HG03135 (cell line): ENCODE measurements around the gene E2F7.
"Not testable (repeated sequence)": the region's sequence is repeated elsewhere in the genome, so short reads cannot be mapped to it uniquely, and the experiment has no call there.

Experiments used
- ATAC-seq: cut with Tn5 transposase; IDR thresholded peaks from one replicate; pipeline ENCODE4 v1.9.1; 2021; ENCODE audit warnings: mild to moderate bottlenecking, moderate library complexity; ENCODE audit not compliant: unreplicated experiment

Gene E2F7, protein sequence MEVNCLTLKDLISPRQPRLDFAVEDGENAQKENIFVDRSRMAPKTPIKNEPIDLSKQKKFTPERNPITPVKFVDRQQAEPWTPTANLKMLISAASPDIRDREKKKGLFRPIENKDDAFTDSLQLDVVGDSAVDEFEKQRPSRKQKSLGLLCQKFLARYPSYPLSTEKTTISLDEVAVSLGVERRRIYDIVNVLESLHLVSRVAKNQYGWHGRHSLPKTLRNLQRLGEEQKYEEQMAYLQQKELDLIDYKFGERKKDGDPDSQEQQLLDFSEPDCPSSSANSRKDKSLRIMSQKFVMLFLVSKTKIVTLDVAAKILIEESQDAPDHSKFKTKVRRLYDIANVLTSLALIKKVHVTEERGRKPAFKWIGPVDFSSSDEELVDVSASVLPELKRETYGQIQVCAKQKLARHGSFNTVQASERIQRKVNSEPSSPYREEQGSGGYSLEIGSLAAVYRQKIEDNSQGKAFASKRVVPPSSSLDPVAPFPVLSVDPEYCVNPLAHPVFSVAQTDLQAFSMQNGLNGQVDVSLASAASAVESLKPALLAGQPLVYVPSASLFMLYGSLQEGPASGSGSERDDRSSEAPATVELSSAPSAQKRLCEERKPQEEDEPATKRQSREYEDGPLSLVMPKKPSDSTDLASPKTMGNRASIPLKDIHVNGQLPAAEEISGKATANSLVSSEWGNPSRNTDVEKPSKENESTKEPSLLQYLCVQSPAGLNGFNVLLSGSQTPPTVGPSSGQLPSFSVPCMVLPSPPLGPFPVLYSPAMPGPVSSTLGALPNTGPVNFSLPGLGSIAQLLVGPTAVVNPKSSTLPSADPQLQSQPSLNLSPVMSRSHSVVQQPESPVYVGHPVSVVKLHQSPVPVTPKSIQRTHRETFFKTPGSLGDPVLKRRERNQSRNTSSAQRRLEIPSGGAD

GRCh38 chr12:77065361-77066204 lies at the start of gene E2F7:
Gene E2F7, minus strand, starts transcription at chr12:77065569. Its CDS starts 934 bp downstream, at chr12:77064635.
- ATAC-seq = peak; percentile 73

DNA sequence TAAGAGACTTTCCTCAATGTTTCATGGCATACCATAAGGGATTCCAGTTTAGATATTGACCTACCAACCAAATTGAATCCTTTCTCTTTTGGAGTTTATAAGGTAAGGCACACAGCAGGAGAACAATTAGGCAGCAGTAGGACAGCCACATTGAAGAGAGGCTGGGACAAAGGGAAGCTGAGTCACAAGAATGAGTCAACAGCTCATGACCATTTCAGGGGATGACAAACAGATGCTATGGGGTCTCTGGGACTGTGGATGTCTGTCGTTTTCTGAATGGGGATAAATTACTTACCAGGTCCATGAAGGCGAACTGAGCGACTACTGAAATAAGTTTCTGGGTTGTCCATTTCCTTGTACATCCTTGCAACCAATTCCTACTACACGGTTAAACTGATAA lies 48.6 kb upstream of the E2F7 start:
- no peak for ATAC-seq

- ATAC-seq = no peak
Measured at GRCh38 chr12:77108707-77109106, 43.3 kb upstream of the E2F7 start.

- ATAC-seq = no peak
Measured at GRCh38 chr12:77107121-77107520, 41.8 kb upstream of the E2F7 start.

DNA sequence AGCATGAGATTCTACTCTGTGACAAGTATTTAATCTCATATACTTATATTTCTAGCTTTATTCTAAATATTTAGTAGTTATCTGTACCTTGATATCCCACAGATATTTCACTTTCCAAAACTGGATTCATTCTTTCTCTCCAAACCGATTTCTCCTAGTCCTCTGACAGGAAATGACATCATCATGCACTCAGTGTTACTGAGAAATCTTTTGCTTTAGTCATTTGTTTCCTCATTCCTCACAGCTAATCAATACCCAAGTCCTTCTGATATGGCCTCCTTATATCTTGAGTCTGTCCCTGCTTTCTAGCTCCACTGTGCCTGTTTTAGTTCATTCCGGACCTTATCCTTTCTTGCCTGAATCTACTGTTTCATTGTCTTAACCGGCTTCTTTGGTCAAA lies 39.4 kb upstream of the E2F7 start:
- no peak for ATAC-seq

- ATAC-seq = no peak
Measured at GRCh38 chr12:77104286-77104685, 38.9 kb upstream of the E2F7 start.

DNA sequence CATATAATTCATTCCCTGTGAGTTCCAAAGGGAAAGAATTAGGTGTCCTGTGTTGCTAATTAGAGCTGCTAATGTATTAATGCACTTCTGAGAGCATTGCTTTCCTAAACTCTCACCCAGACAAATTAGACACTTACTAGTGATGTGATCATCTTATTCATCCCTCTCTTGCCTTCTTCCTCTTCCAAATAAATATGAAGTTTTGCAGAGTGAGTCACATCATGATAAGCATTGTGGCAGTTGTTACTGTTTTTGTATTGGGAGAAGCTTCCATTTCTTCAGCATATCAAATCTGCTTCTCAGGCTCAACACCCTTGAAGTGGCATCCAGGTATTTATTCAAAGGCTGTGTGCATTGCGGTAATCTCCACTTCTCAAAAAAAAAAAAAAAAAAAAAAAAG lies 37.3 kb upstream of the E2F7 start:
- no peak for ATAC-seq

- no peak for ATAC-seq
Measured at GRCh38 chr12:77102123-77102522, 36.8 kb upstream of the E2F7 start.

DNA sequence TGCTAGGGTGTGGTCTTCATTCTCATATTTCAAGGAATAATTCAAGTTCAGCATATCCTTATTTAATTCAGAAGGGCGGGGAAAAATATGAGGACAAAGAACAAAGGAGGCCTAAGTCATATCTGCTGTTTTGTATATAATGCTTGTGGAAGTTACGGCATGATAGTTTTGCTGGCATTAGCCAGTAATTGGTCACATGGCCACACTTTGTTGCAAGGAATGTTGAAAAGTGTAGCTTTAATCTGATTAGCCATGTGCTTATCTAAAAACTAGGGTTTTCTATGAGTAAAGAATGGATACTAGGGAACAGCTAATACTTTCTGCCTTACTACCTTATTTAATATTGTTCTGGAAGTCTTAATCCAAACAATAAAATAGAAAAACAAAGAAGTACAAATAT lies 34.4 kb upstream of the E2F7 start:
- no peak for ATAC-seq

- ATAC-seq = no peak
Measured at GRCh38 chr12:77097846-77098245, 32.5 kb upstream of the E2F7 start.

- not testable (repeated sequence) for ATAC-seq
Measured at GRCh38 chr12:77092227-77092626, 26.9 kb upstream of the E2F7 start.

GRCh38 chr12:77089686-77090220 lies 24.4 kb upstream of the E2F7 start:
- no peak for ATAC-seq

- no peak for ATAC-seq
Measured at GRCh38 chr12:77087427-77087826, 22.1 kb upstream of the E2F7 start.

DNA sequence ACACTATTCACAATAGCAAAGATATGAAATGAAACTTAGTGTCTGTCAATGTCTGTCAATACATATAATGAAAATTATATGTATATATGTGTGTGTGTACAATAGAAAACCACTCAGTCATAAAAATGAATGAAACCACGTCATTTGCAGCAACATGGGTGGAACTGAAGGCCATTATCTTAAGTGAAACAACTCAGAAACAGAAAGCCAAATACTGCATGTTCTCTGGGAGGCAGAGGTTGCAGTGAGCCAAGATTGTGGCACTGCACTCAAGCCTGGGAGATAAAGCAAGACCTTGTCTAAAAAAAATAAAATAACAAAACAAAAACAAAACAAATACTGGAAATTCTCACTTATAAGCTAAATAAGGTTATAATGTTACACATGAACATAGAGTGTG lies 16.7 kb upstream of the E2F7 start:
- no peak for ATAC-seq

GRCh38 chr12:77079631-77080030 lies 14.3 kb upstream of the E2F7 start:
- no peak for ATAC-seq

- no peak for ATAC-seq
Measured at GRCh38 chr12:77078231-77078630, 12.9 kb upstream of the E2F7 start.

- no peak for ATAC-seq
Measured at GRCh38 chr12:77076886-77077285, 11.5 kb upstream of the E2F7 start.

GRCh38 chr12:77073894-77074293 lies 8.5 kb upstream of the E2F7 start:
- ATAC-seq = not testable (repeated sequence)

- no peak for ATAC-seq
Measured at GRCh38 chr12:77072833-77073495, 7.6 kb upstream of the E2F7 start.

DNA sequence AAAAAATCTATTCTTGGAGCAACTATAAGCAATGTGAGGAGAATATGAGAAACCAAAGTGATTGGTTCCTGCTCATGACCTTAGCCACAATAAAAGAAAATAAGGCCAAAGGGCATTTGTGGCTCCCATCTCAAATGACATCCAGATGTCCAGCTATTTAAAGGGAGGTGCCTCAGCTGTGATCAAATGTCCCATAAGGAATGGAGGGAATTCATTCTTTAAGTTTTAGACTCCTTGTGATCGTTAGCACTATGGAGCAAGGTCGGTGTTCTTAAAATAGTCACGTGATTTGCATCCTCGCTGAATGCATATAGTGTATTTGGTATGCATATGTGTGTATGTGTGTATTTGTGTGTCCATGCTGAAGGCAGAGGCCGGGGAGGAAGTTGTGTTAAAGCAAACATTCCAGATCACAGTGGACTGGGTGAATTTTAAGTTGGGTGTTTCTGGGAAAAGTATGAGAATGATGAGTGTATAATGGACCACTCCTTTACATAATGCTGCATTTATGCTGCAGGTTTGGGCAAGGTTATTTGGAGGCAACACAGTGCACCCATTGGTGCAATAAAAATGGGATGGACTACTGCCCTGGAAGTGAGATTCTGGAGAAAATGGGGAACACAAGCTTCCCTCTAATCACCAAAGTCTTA lies 5.6 kb upstream of the E2F7 start:
- peak; percentile 6 for ATAC-seq
